ENCODE data around the gene ATF7IP2. TPM values are rescaled to one million over a fixed set of nuclear protein-coding genes. Genes with fewer than 3 reads are reported as not detected.
A peak's percentile ranks its signal among the peaks of the same experiment; 100 is the strongest.
"Not testable (repeated sequence)": the region's sequence is repeated elsewhere in the genome, so short reads cannot be mapped to it uniquely, and the experiment has no call there.

Gene ATF7IP2
- total RNA-seq, 1 donor from 2014 or later, result 4.2 TPM

- Histone ChIP-seq H3K36me3 (ENCODE audit: control insufficient read depth, insufficient read depth, low read length) (no peaks in the 10 kb centered on the region), H3K27me3 (ENCODE audit: control insufficient read depth, insufficient read depth, low read length) (no peaks in the 10 kb centered on the region), H3K4me3 (ENCODE audit: low read depth, low read length) (no peak overlapping the region)
- TF ChIP-seq CTCF (IDR thresholded peaks at IDR 0.05; ENCODE audit: insufficient read depth, low read length, severe bottlenecking), result no peak
- no peak for FAIRE-seq
- DNase-seq (ENCODE audit: low read depth), result peak; percentile 62
These were observed 42.7 kb downstream of the ATF7IP2 start for GRCh38 chr16:10428433-10429168.

GRCh38 chr16:10429299-10429969 is 43.6 kb downstream of the ATF7IP2 start:
- FAIRE-seq; H3K4me3 ChIP-seq (ENCODE audit: low read depth, low read length); H3K27me3 ChIP-seq (ENCODE audit: control insufficient read depth, insufficient read depth, low read length); H3K36me3 ChIP-seq (ENCODE audit: control insufficient read depth, insufficient read depth, low read length): not testable (repeated sequence)
- DNase-seq (ENCODE audit: low read depth), result peak; percentile 46

- no peak for TF ChIP-seq CTCF (IDR thresholded peaks at IDR 0.05; ENCODE audit: insufficient read depth, low read length, severe bottlenecking)
- Histone ChIP-seq H3K4me3 (ENCODE audit: low read depth, low read length) (no peak overlapping the region), H3K36me3 (ENCODE audit: control insufficient read depth, insufficient read depth, low read length) (no peaks in the 10 kb centered on the region), H3K27me3 (ENCODE audit: control insufficient read depth, insufficient read depth, low read length) (no peaks in the 10 kb centered on the region)
- FAIRE-seq (no peak), DNase-seq (ENCODE audit: low read depth) (no peak)
These were observed 55.9 kb downstream of the ATF7IP2 start for GRCh38 chr16:10441726-10442125.

GRCh38 chr16:10447289-10447688 is 61.4 kb downstream of the ATF7IP2 start:
- Histone ChIP-seq H3K36me3 (ENCODE audit: control insufficient read depth, insufficient read depth, low read length) (no peaks in the 10 kb centered on the region), H3K4me3 (ENCODE audit: low read depth, low read length) (no peak overlapping the region), H3K27me3 (ENCODE audit: control insufficient read depth, insufficient read depth, low read length) (no peaks in the 10 kb centered on the region)
- DNase-seq (ENCODE audit: low read depth) (no peak), FAIRE-seq (no peak)
- TF ChIP-seq CTCF (IDR thresholded peaks at IDR 0.05; ENCODE audit: insufficient read depth, low read length, severe bottlenecking), result no peak

GRCh38 chr16:10452208-10453158 is 66.6 kb downstream of the ATF7IP2 start:
- not testable (repeated sequence) for H3K36me3 ChIP-seq (ENCODE audit: control insufficient read depth, insufficient read depth, low read length); H3K4me3 ChIP-seq (ENCODE audit: low read depth, low read length); H3K27me3 ChIP-seq (ENCODE audit: control insufficient read depth, insufficient read depth, low read length); DNase-seq (ENCODE audit: low read depth); FAIRE-seq

GRCh38 chr16:10453159-10453510 is 67.3 kb downstream of the ATF7IP2 start:
- no peak for FAIRE-seq
- no peaks in the 10 kb centered on the region for H3K36me3 ChIP-seq (ENCODE audit: control insufficient read depth, insufficient read depth, low read length)

More at GRCh38 chr16:10453159-10453510, 67.3 kb downstream of the ATF7IP2 start:
- Histone ChIP-seq H3K4me3 (ENCODE audit: low read depth, low read length) (no peak overlapping the region), H3K27me3 (ENCODE audit: control insufficient read depth, insufficient read depth, low read length) (no peaks in the 10 kb centered on the region)
- DNase-seq (ENCODE audit: low read depth), result no peak
- no peak for TF ChIP-seq CTCF (IDR thresholded peaks at IDR 0.05; ENCODE audit: insufficient read depth, low read length, severe bottlenecking)
